Posterior vena cava (tissue), 2 donors: ENCODE results near the gene FBXO9. TPM values are rescaled to one million over a fixed set of nuclear protein-coding genes. Genes with fewer than 3 reads are reported as not detected.

ENCODE experiments used
- DNase-seq: peaks from one replicate; pipeline ENCODE4 v3.0.0-alpha.2; 2020; ENCODE audit warnings: low spot score
- intact Hi-C, 2 donors: fragments of 100-400 bp; cut with DNase I; formaldehyde crosslinking; loops; one replicate each; pipeline versions ENCODE4 v1.14.1 to v1.14.2; 2022 to 2023
- long read RNA-seq, 2 donors: library from polyadenylated mRNA; unstranded; transcript quantifications; one replicate each; pipeline ENCODE4 v2.0.0, GENCODE V29; 2020 to 2021
- total RNA-seq, 2 donors: library from RNA; stranded (reverse); fragmentation: NEBNext Ultra II Directional; extraction: Animal tissue kit (Norgen Biotek cat#: 25700); gene quantifications; one replicate each; pipeline ENCODE4 v1.2.1, GENCODE V29; 2021
- donor health status: DM: yes; HTN: yes; CAD: no.
- donor health status: DM: yes; HTN: yes; CAD: no.

Gene FBXO9
- 100 to 1,000 TPM in 1 of 2 donors, 10 to 100 TPM in 1; 99.5 to 126 TPM for total RNA-seq
- long read RNA-seq, donor 1, transcript FBXO9-202 (13 exons, 3,418 nt), result major isoform, 31 of 42 reads
- long read RNA-seq, donor 1, partial matches to known transcripts, result 5 of 42 reads
- long read RNA-seq, donor 1, other reads (novel, unspliced or antisense), result 6 of 42 reads
- long read RNA-seq, donor 2, transcript FBXO9-202 (13 exons, 3,418 nt), result major isoform, 23 of 89 reads
- long read RNA-seq, donor 2, partial matches to known transcripts, result 57 of 89 reads
- long read RNA-seq, donor 2, other reads (novel, unspliced or antisense), result 9 of 89 reads

- intact Hi-C loops, result no loop called here
- DNase-seq, result peak; percentile 91
Observed at GRCh38 chr6:53065266-53066076, at the start of gene FBXO9. Gene FBXO9, plus strand, starts transcription at chr6:53065404. Its CDS starts 386 bp downstream, at chr6:53065790.

GRCh38 chr6:53015486-53015885 is 49.7 kb upstream of the FBXO9 start:
- intact Hi-C loops, result no loop called here

GRCh38 chr6:53018446-53018845 is 46.8 kb upstream of the FBXO9 start:
- intact Hi-C loops, result no loop called here

More at GRCh38 chr6:53015486-53015885, 49.7 kb upstream of the FBXO9 start:
- no peak for DNase-seq

GRCh38 chr6:53020005-53020744 is 45.0 kb upstream of the FBXO9 start:
- DNase-seq, result no peak
- intact Hi-C loops, result no loop called here

More at GRCh38 chr6:53018446-53018845, 46.8 kb upstream of the FBXO9 start:
- DNase-seq, result no peak

- intact Hi-C loops, result no loop called here
- no peak for DNase-seq
Observed at GRCh38 chr6:53023323-53023722, 41.9 kb upstream of the FBXO9 start.

- intact Hi-C loops, result no loop called here
- DNase-seq, result no peak
Observed at GRCh38 chr6:53026526-53026925, 38.7 kb upstream of the FBXO9 start.

- intact Hi-C loops, result no loop called here
- DNase-seq, result no peak
Observed at GRCh38 chr6:53027131-53027718, 38.0 kb upstream of the FBXO9 start.

GRCh38 chr6:53028467-53028866 is 36.7 kb upstream of the FBXO9 start:
- intact Hi-C loops, result no loop called here
- no peak for DNase-seq

GRCh38 chr6:53029257-53029656 is 35.9 kb upstream of the FBXO9 start:
- intact Hi-C loops, result no loop called here

GRCh38 chr6:53029761-53030160 is 35.4 kb upstream of the FBXO9 start:
- no peak for DNase-seq
- intact Hi-C loops, result no loop called here

More at GRCh38 chr6:53029257-53029656, 35.9 kb upstream of the FBXO9 start:
- DNase-seq, result no peak

GRCh38 chr6:53031281-53031680 is 33.9 kb upstream of the FBXO9 start:
- intact Hi-C loops, result no loop called here
- DNase-seq, result no peak

- DNase-seq, result no peak
- intact Hi-C loops, result no loop called here
Observed at GRCh38 chr6:53032849-53033248, 32.4 kb upstream of the FBXO9 start.

- no peak for DNase-seq
- intact Hi-C loops, result no loop called here
Observed at GRCh38 chr6:53033764-53034163, 31.4 kb upstream of the FBXO9 start.

- intact Hi-C loops, result no loop called here
- DNase-seq, result no peak
Observed at GRCh38 chr6:53035549-53036213, 29.5 kb upstream of the FBXO9 start.

- intact Hi-C loops, result no loop called here
Observed at GRCh38 chr6:53038141-53038540, 27.1 kb upstream of the FBXO9 start.

GRCh38 chr6:53038596-53038995 is 26.6 kb upstream of the FBXO9 start:
- no peak for DNase-seq
- intact Hi-C loops, result no loop called here

More at GRCh38 chr6:53038141-53038540, 27.1 kb upstream of the FBXO9 start:
- DNase-seq, result no peak

- no peak for DNase-seq
- intact Hi-C loops, result no loop called here
Observed at GRCh38 chr6:53041356-53041755, 23.8 kb upstream of the FBXO9 start.

- intact Hi-C loops, result no loop called here
- no peak for DNase-seq
Observed at GRCh38 chr6:53042112-53042511, 23.1 kb upstream of the FBXO9 start.

GRCh38 chr6:53043581-53043980 is 21.6 kb upstream of the FBXO9 start:
- intact Hi-C loops, result no loop called here
- no peak for DNase-seq
